Gastrocnemius medialis (tissue), 4 donors: ENCODE data around the gene RALGPS2. TPM values are rescaled to one million over a fixed set of nuclear protein-coding genes. Genes with fewer than 3 reads are reported as not detected.

ENCODE experiments used
- ATAC-seq, 2 donors: fragments of 150-250 bp; one replicate each; pipeline ENCODE4 v1.9.1; 2016
- DNase-seq, 2 donors: peaks; one replicate each; pipeline ENCODE4 v3.0.0-alpha.2; 2019
- H3K27ac ChIP-seq, 4 donors: fragments of 200-600 bp; sonication (generic); 1 replicate in 1 of 4; 2 replicates in 3 of 4; pipeline ENCODE4 v1.5.1; 2016 to 2018; ENCODE audit warnings: mild to moderate bottlenecking in 2 of 4, moderate library complexity in 1 of 4
- H3K27me3 ChIP-seq, 3 donors: fragments of 200-600 bp; sonication (generic) in 2 of 3; 1 replicate in 1 of 3; 2 replicates in 2 of 3; pipeline versions ENCODE4 v1.5.1 to v1.6.0; 2016 to 2019; ENCODE audit warnings: mild to moderate bottlenecking in 1 of 3, moderate library complexity in 1 of 3
- H3K36me3 ChIP-seq, 2 donors: fragments of 200-600 bp; sonication (generic) in 1 of 2; one replicate each; pipeline ENCODE4 v1.5.1; 2017 to 2018
- H3K4me1 ChIP-seq, 2 donors: fragments of 200-600 bp; sonication (generic) in 1 of 2; one replicate each; pipeline ENCODE4 v1.5.1; 2016 to 2017; ENCODE audit warnings: mild to moderate bottlenecking in 2 of 2
- H3K4me3 ChIP-seq, 4 donors: fragments of 200-600 bp; sonication (generic) in 3 of 4; 1 replicate in 1 of 4; 2 replicates in 3 of 4; pipeline ENCODE4 v1.5.1; 2016 to 2019; ENCODE audit warnings: mild to moderate bottlenecking in 2 of 4
- H3K9me3 ChIP-seq, 3 donors: fragments of 200-600 bp; sonication (generic) in 2 of 3; 1 replicate in 1 of 3; 2 replicates in 2 of 3; pipeline ENCODE4 v1.5.1; 2016 to 2019
- CTCF ChIP-seq, 5 experiments: fragments of 450-650 bp in 3 of 5; fragments of 200-600 bp in 2 of 5; sonication (generic) in 2 of 5; IDR thresholded peaks in 4 of 5; conservative IDR thresholded peaks in 1 of 5; 1 replicate in 4 of 5; 2 replicates in 1 of 5; pipeline ENCODE4 v1.5.1; 2016 to 2019; ENCODE audit warnings: antibody characterized with exemption in 5 of 5, mild to moderate bottlenecking in 3 of 5, moderate library complexity in 3 of 5
- POLR2A ChIP-seq, 2 donors: fragments of 450-650 bp; IDR thresholded peaks; one replicate each; pipeline ENCODE4 v1.6.1; 2017; ENCODE audit warnings: antibody characterized with exemption in 2 of 2, mild to moderate bottlenecking in 2 of 2, moderate library complexity in 2 of 2
- in situ Hi-C, 4 donors: fragments of 200-750 bp; cut with MboI; loops; one replicate each; pipeline versions ENCODE4 v1.15.0 to v1.8.0; 2017; ENCODE audit warnings: low sequenced_read_pairs in 4 of 4
- intact Hi-C: fragments of 100-400 bp; cut with DNase I; formaldehyde crosslinking; loops from one replicate; pipeline ENCODE4 v1.15.1; 2023; ENCODE audit warnings: low total_unique reads
- total RNA-seq, 4 donors: library from RNA; depleted of rRNA; stranded (reverse); fragments of >200 nt; gene quantifications; one replicate each; pipeline versions ENCODE4 v1.1.0 to v1.2.3, GENCODE V29; 2016

Gene RALGPS2
- total RNA-seq, 4 donors from 2014 or later = 1.1 to 6.5 (median 2.5) TPM

GRCh38 chr1:178954325-178954690 is 229.3 kb downstream of the RALGPS2 start:
- no peak overlapping the region for H3K4me3 ChIP-seq
- no peaks in the 10 kb centered on the region for H3K27me3 ChIP-seq
- ATAC-seq (no peak), DNase-seq (no peak)
- peak overlapping the region in 3 of 4 donors; percentile 52 to 60 (median 54) for H3K27ac ChIP-seq
- TF ChIP-seq CTCF (IDR thresholded peaks at IDR 0.05 in 4 of 5, conservative IDR thresholded peaks at IDR 0.05 in 1 of 5) (no peak), POLR2A (IDR thresholded peaks at IDR 0.05) (no peak)
- no peaks in the 10 kb centered on the region for H3K9me3 ChIP-seq
- intact Hi-C loops (no loop called here), in situ Hi-C loops (no loop called here)
- no peaks in the 10 kb centered on the region for H3K36me3 ChIP-seq
- no peaks in the 10 kb centered on the region for H3K4me1 ChIP-seq

- in situ Hi-C loops (no loop called here), intact Hi-C loops (no loop called here)
- no peak for DNase-seq
Observed at GRCh38 chr1:178954937-178955336, 229.9 kb downstream of the RALGPS2 start.

GRCh38 chr1:178955391-178955954 is 230.4 kb downstream of the RALGPS2 start:
- intact Hi-C loops = no loop called here
- no peaks in the 10 kb centered on the region for H3K9me3 ChIP-seq
- H3K4me1 ChIP-seq = no peaks in the 10 kb centered on the region

More at GRCh38 chr1:178954937-178955336, 229.9 kb downstream of the RALGPS2 start:
- Histone ChIP-seq H3K9me3 (no peaks in the 10 kb centered on the region), H3K4me1 (no peaks in the 10 kb centered on the region), H3K36me3 (no peaks in the 10 kb centered on the region), H3K27ac (no peak overlapping the region), H3K27me3 (no peaks in the 10 kb centered on the region), H3K4me3 (no peak overlapping the region)
- TF ChIP-seq CTCF (IDR thresholded peaks at IDR 0.05 in 4 of 5, conservative IDR thresholded peaks at IDR 0.05 in 1 of 5) = no peak
- no peak for TF ChIP-seq POLR2A (IDR thresholded peaks at IDR 0.05)
- ATAC-seq = no peak

GRCh38 chr1:178958491-178958890 is 233.4 kb downstream of the RALGPS2 start:
- TF ChIP-seq POLR2A (IDR thresholded peaks at IDR 0.05) (no peak), CTCF (IDR thresholded peaks at IDR 0.05 in 4 of 5, conservative IDR thresholded peaks at IDR 0.05 in 1 of 5) (no peak)
- in situ Hi-C loops (no loop called here), intact Hi-C loops (no loop called here)
- no peak for ATAC-seq
- Histone ChIP-seq H3K27me3 (no peaks in the 10 kb centered on the region), H3K36me3 (no peaks in the 10 kb centered on the region), H3K4me1 (peaks cover 6 to 7% of the 10 kb centered on the region in 2 donors), H3K27ac (no peak overlapping the region), H3K9me3 (no peaks in the 10 kb centered on the region), H3K4me3 (no peak overlapping the region)
- DNase-seq = no peak

More at GRCh38 chr1:178955391-178955954, 230.4 kb downstream of the RALGPS2 start:
- Histone ChIP-seq H3K36me3 (no peaks in the 10 kb centered on the region), H3K27ac (no peak overlapping the region), H3K27me3 (no peaks in the 10 kb centered on the region), H3K4me3 (no peak overlapping the region)
- no peak for TF ChIP-seq CTCF (IDR thresholded peaks at IDR 0.05 in 4 of 5, conservative IDR thresholded peaks at IDR 0.05 in 1 of 5)
- TF ChIP-seq POLR2A (IDR thresholded peaks at IDR 0.05) = no peak
- no peak for DNase-seq
- no peak for ATAC-seq
- in situ Hi-C loops = no loop called here
